GM19035 (cell line): ENCODE measurements around the gene HCN3.

Experiments
- ATAC-seq: cut with Tn5 transposase; IDR thresholded peaks from one replicate; pipeline ENCODE4 v1.9.1; 2021; ENCODE audit not compliant: unreplicated experiment

The HCN3 gene

GRCh38 chr1:155254228-155254713 is 23.0 kb upstream of the HCN3 start:
- ATAC-seq, result no peak

- no peak for ATAC-seq
Measured at GRCh38 chr1:155254714-155255242, 22.5 kb upstream of the HCN3 start.

- ATAC-seq, result no peak
Measured at GRCh38 chr1:155255243-155256007, 21.8 kb upstream of the HCN3 start, which contains the start of gene ENTREP3. Gene ENTREP3 (minus strand): TSS chr1:155255483. CDS start chr1:155254877, 606 bp downstream.

GRCh38 chr1:155256058-155256852 is 21.0 kb upstream of the HCN3 start:
- ATAC-seq, result no peak

- ATAC-seq, result no peak
Measured at GRCh38 chr1:155260276-155260675, 17.0 kb upstream of the HCN3 start.

- no peak for ATAC-seq
Measured at GRCh38 chr1:155261493-155261851, 15.8 kb upstream of the HCN3 start.

GRCh38 chr1:155261852-155262673 is 15.2 kb upstream of the HCN3 start, which contains the start of gene SCAMP3:
Gene SCAMP3 (minus strand): TSS chr1:155262360. CDS start chr1:155262151, 209 bp downstream.
- ATAC-seq, result peak; percentile 86

- ATAC-seq, result no peak
Measured at GRCh38 chr1:155263067-155263466, 14.2 kb upstream of the HCN3 start.

GRCh38 chr1:155266553-155266952 is 10.7 kb upstream of the HCN3 start:
- ATAC-seq, result no peak

GRCh38 chr1:155267373-155267772 is 9.9 kb upstream of the HCN3 start:
- ATAC-seq, result no peak

GRCh38 chr1:155268630-155269029 is 8.6 kb upstream of the HCN3 start:
- ATAC-seq, result no peak

GRCh38 chr1:155269381-155269780 is 7.9 kb upstream of the HCN3 start:
- no peak for ATAC-seq

GRCh38 chr1:155272466-155273342 is 4.6 kb upstream of the HCN3 start:
- peak; percentile 31 for ATAC-seq

- ATAC-seq, result peak; percentile 81
Measured at GRCh38 chr1:155273343-155274245, 3.7 kb upstream of the HCN3 start, which contains the start of gene CLK2. Gene CLK2 (minus strand): TSS chr1:155273504. CDS start chr1:155270977, 2,527 bp downstream.

- no peak for ATAC-seq
Measured at GRCh38 chr1:155277902-155278688, 832 bp downstream of the HCN3 start.

- ATAC-seq, result no peak
Measured at GRCh38 chr1:155278689-155279160, 1.5 kb downstream of the HCN3 start.

GRCh38 chr1:155279268-155279667 is 2.0 kb downstream of the HCN3 start:
- no peak for ATAC-seq
